HEK293 (cell line): ENCODE measurements around the gene SIGLEC12.

Experiments used
- KLF16 ChIP-seq: fragments of 450-650 bp; formaldehyde crosslinking; IDR thresholded peaks from 2 replicates; pipeline ENCODE4 v1.5.1; 2017; ENCODE audit warnings: missing biosample characterization, missing genetic modification characterization
- TRIM28 ChIP-seq: IDR thresholded peaks from 2 replicates; pipeline ENCODE4 v1.6.1; 2011; ENCODE audit warnings: low read length, control low read depth, borderline replicate concordance
- ZNF10 ChIP-seq: fragments of 450-650 bp; formaldehyde crosslinking; IDR thresholded peaks from 2 replicates; pipeline ENCODE4 v1.5.1; 2017; ENCODE audit warnings: missing biosample characterization, missing genetic modification characterization
- ZNF114 ChIP-seq: fragments of 450-650 bp; formaldehyde crosslinking; IDR thresholded peaks from 2 replicates; pipeline ENCODE4 v1.5.0; 2017; ENCODE audit warnings: missing biosample characterization, missing genetic modification characterization
- ZNF549 ChIP-seq: fragments of 450-650 bp; IDR thresholded peaks from 2 replicates; pipeline ENCODE4 v1.5.1; 2018; ENCODE audit warnings: missing biosample characterization, missing genetic modification characterization, mild to moderate bottlenecking, inconsistent platforms, moderate library complexity
- TF ChIP-seq, protein P1 (sequence below): fragments of 450-650 bp; formaldehyde crosslinking; IDR thresholded peaks from 2 replicates; pipeline ENCODE4 v1.5.1; 2016; ENCODE audit warnings: missing biosample characterization, missing genetic modification characterization
- TF ChIP-seq, protein P2 (sequence below): fragments of 450-650 bp; formaldehyde crosslinking; conservative IDR thresholded peaks from 2 replicates; pipeline ENCODE4 v1.5.1; 2016; ENCODE audit warnings: low read depth, missing biosample characterization, missing genetic modification characterization

DNA sequence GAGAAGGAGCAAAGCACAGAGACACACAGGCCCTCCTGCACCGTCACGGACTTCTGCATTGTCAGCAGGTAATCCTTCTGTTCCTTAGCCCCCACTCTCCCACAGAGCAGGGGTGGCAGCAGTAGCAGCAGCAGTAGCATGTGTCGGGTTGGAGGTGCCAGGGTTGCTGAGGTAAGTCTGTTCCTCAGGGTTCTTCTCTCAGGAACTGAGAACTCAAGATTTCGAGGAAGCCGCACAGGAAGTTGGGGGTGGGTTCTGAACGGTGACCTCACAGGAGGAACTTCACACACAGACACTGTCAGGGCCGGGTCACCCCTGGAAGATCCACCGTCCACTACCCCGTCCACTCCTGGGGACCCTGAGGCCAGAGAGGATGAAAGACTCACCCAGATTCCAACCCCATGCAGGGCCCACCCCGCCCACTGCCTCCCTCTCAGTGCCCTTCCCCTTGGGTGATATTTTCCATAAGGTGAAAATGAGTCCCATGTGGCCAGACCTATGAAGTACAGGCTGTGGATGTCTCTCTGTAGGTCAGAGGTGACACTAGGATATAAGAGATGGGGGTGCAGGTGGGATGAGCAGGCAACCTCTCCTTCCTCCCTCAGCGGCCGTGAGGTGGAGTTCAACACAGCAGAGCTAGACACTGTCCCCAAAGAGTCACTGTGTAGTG is at the start of gene SIGLEC12:
- TF ChIP-seq KLF16 (tag by site-specific recombination) = no peak
- TF ChIP-seq, protein P1, sequence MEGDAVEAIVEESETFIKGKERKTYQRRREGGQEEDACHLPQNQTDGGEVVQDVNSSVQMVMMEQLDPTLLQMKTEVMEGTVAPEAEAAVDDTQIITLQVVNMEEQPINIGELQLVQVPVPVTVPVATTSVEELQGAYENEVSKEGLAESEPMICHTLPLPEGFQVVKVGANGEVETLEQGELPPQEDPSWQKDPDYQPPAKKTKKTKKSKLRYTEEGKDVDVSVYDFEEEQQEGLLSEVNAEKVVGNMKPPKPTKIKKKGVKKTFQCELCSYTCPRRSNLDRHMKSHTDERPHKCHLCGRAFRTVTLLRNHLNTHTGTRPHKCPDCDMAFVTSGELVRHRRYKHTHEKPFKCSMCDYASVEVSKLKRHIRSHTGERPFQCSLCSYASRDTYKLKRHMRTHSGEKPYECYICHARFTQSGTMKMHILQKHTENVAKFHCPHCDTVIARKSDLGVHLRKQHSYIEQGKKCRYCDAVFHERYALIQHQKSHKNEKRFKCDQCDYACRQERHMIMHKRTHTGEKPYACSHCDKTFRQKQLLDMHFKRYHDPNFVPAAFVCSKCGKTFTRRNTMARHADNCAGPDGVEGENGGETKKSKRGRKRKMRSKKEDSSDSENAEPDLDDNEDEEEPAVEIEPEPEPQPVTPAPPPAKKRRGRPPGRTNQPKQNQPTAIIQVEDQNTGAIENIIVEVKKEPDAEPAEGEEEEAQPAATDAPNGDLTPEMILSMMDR (tag by site-specific recombination) = no peak
- no peak for TF ChIP-seq ZNF549 (tag by site-specific recombination)
- TF ChIP-seq, protein P2, sequence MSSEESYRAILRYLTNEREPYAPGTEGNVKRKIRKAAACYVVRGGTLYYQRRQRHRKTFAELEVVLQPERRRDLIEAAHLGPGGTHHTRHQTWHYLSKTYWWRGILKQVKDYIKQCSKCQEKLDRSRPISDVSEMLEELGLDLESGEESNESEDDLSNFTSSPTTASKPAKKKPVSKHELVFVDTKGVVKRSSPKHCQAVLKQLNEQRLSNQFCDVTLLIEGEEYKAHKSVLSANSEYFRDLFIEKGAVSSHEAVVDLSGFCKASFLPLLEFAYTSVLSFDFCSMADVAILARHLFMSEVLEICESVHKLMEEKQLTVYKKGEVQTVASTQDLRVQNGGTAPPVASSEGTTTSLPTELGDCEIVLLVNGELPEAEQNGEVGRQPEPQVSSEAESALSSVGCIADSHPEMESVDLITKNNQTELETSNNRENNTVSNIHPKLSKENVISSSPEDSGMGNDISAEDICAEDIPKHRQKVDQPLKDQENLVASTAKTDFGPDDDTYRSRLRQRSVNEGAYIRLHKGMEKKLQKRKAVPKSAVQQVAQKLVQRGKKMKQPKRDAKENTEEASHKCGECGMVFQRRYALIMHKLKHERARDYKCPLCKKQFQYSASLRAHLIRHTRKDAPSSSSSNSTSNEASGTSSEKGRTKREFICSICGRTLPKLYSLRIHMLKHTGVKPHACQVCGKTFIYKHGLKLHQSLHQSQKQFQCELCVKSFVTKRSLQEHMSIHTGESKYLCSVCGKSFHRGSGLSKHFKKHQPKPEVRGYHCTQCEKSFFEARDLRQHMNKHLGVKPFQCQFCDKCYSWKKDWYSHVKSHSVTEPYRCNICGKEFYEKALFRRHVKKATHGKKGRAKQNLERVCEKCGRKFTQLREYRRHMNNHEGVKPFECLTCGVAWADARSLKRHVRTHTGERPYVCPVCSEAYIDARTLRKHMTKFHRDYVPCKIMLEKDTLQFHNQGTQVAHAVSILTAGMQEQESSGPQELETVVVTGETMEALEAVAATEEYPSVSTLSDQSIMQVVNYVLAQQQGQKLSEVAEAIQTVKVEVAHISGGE (tag by site-specific recombination) = no peak
- no peak for TF ChIP-seq ZNF114 (tag by site-specific recombination)
- TF ChIP-seq TRIM28 = no peak
- no peak for TF ChIP-seq ZNF10 (tag by site-specific recombination)
